Progenitor cell of endocrine pancreas (in vitro differentiated cells): ENCODE measurements around the gene CFAP65. TPM values are rescaled to one million over a fixed set of nuclear protein-coding genes. Genes with fewer than 3 reads are reported as not detected.
A peak's percentile ranks its signal among the peaks of the same experiment; 100 is the strongest.

Experiments
- DNase-seq: peaks from one replicate; pipeline ENCODE4 v3.0.0; 2021; ENCODE audit warnings: low spot score; ENCODE audit not compliant: unreplicated experiment
- H3K27ac Mint-ChIP-seq: 2 replicates; pipeline ENCODE4 v1.8.0; 2021; ENCODE audit warnings: mild to moderate bottlenecking, moderate library complexity, mixed read lengths
- H3K27me3 Mint-ChIP-seq: 2 replicates; pipeline ENCODE4 v1.8.0; 2021; ENCODE audit warnings: mixed read lengths
- H3K36me3 Mint-ChIP-seq: 2 replicates; pipeline ENCODE4 v1.8.0; 2022; ENCODE audit warnings: mixed read lengths; ENCODE audit not compliant: insufficient read depth
- H3K4me1 Mint-ChIP-seq: 2 replicates; pipeline ENCODE4 v1.8.0; 2021; ENCODE audit warnings: low read depth, mixed read lengths
- H3K4me3 Mint-ChIP-seq: 2 replicates; pipeline ENCODE4 v1.8.0; 2021; ENCODE audit warnings: low read depth, mild to moderate bottlenecking, moderate library complexity, mixed read lengths
- H3K9me3 Mint-ChIP-seq: 2 replicates; pipeline ENCODE4 v1.8.0; 2021; ENCODE audit warnings: low read depth, mixed read lengths
- CTCF ChIP-seq: fragments of 200-600 bp; sonication (generic); IDR thresholded peaks from one replicate; pipeline ENCODE4 v1.5.0; 2021; ENCODE audit warnings: antibody characterized with exemption, mild to moderate bottlenecking; ENCODE audit not compliant: unreplicated experiment
- total RNA-seq: library from RNA; stranded (reverse); gene quantifications from 2 replicates; pipeline ENCODE4 v1.2.1, GENCODE V29; 2021

CFAP65 gene
- total RNA-seq, 1 donor from 2014 or later: 0.65 TPM

- no peak for TF ChIP-seq CTCF
- no peak for DNase-seq
- Mint-ChIP-seq H3K27ac (no peak overlapping the region), H3K36me3 (no peaks in the 10 kb centered on the region), H3K9me3 (no peaks in the 10 kb centered on the region), H3K4me1 (no peaks in the 10 kb centered on the region), H3K4me3 (no peak overlapping the region), H3K27me3 (peaks cover 64% of the 10 kb centered on the region)
These were observed 8.0 kb upstream of the CFAP65 start for GRCh38 chr2:219049282-219049681.

GRCh38 chr2:219045937-219046550 lies 4.7 kb upstream of the CFAP65 start:
- H3K36me3 Mint-ChIP-seq: no peaks in the 10 kb centered on the region
- H3K4me1 Mint-ChIP-seq: peaks cover 2% of the 10 kb centered on the region
- no peak overlapping the region for H3K4me3 Mint-ChIP-seq
- no peak overlapping the region for H3K27ac Mint-ChIP-seq
- H3K9me3 Mint-ChIP-seq: no peaks in the 10 kb centered on the region
- DNase-seq: peak; percentile 71
- TF ChIP-seq CTCF: no peak
- H3K27me3 Mint-ChIP-seq: peaks cover 81% of the 10 kb centered on the region

- DNase-seq: no peak
- TF ChIP-seq CTCF: no peak
- Mint-ChIP-seq H3K9me3 (no peaks in the 10 kb centered on the region), H3K4me3 (no peak overlapping the region), H3K4me1 (peaks cover 3% of the 10 kb centered on the region), H3K36me3 (no peaks in the 10 kb centered on the region), H3K27ac (no peak overlapping the region), H3K27me3 (peaks cover 77% of the 10 kb centered on the region)
These were observed 1.4 kb upstream of the CFAP65 start for GRCh38 chr2:219042750-219043149.

GRCh38 chr2:219042157-219042556 lies 841 bp upstream of the CFAP65 start:
- no peaks in the 10 kb centered on the region for H3K36me3 Mint-ChIP-seq
- no peak overlapping the region for H3K27ac Mint-ChIP-seq
- H3K4me1 Mint-ChIP-seq: peaks cover 3% of the 10 kb centered on the region
- H3K9me3 Mint-ChIP-seq: no peaks in the 10 kb centered on the region
- no peak overlapping the region for H3K4me3 Mint-ChIP-seq
- peaks cover 76% of the 10 kb centered on the region for H3K27me3 Mint-ChIP-seq
- TF ChIP-seq CTCF: no peak
- DNase-seq: no peak

GRCh38 chr2:219038600-219038999 lies 2.7 kb downstream of the CFAP65 start:
- Mint-ChIP-seq H3K27ac (no peak overlapping the region), H3K36me3 (no peaks in the 10 kb centered on the region), H3K27me3 (peaks cover 75% of the 10 kb centered on the region), H3K4me3 (no peak overlapping the region), H3K4me1 (peaks cover 3% of the 10 kb centered on the region), H3K9me3 (no peaks in the 10 kb centered on the region)
- no peak for TF ChIP-seq CTCF
- no peak for DNase-seq
